ENCODE measurements around the gene FHIT.

The FHIT gene

GRCh38 chr3:59857589-59858346 is 1393.5 kb downstream of the FHIT start:
- Histone ChIP-seq H3K9ac (ENCODE audit: low read length) (no peak overlapping the region), H3K36me3 (ENCODE audit: control insufficient read depth, insufficient read depth, low read length) (no peaks in the 10 kb centered on the region), H3K27ac (ENCODE audit: low read depth, low read length) (no peak overlapping the region), H3K4me3 (ENCODE audit: low read length) (no peak overlapping the region), H3K4me1 (ENCODE audit: control insufficient read depth, insufficient read depth, low read length) (no peaks in the 10 kb centered on the region), H3K27me3 (ENCODE audit: control insufficient read depth, insufficient read depth, low read length) (no peaks in the 10 kb centered on the region)

DNA sequence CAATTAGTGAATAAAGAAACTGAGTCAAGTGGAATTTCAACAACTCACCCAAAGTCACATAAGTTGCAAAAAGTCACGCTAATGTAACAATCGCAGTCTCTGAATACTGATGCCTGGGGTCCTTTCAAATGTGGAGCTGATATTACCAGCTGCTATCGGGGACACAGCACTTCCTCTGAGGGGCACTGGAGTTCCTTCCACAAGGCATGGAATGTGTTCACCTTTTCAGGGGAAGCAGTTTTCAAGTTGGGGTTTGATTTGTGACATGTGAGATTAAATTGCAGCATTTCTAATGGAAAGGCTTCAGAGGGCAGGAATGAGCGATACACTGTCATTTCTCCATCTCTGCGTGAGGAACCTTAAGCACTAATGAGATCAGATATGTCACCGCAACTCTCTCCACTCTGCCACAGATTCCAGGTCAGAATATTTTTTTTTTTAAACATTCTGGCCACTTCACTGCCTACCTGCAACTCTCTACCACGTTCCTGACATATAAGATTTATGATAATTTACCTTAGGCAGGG is 1394.3 kb downstream of the FHIT start:
- no peak overlapping the region for H3K27ac ChIP-seq (ENCODE audit: low read depth, low read length)
- H3K36me3 ChIP-seq (ENCODE audit: control insufficient read depth, insufficient read depth, low read length) = no peaks in the 10 kb centered on the region
- H3K27me3 ChIP-seq (ENCODE audit: control insufficient read depth, insufficient read depth, low read length) = no peaks in the 10 kb centered on the region
- H3K9ac ChIP-seq (ENCODE audit: low read length) = no peak overlapping the region
- no peak overlapping the region for H3K4me3 ChIP-seq (ENCODE audit: low read length)
- H3K4me1 ChIP-seq (ENCODE audit: control insufficient read depth, insufficient read depth, low read length) = no peaks in the 10 kb centered on the region

DNA sequence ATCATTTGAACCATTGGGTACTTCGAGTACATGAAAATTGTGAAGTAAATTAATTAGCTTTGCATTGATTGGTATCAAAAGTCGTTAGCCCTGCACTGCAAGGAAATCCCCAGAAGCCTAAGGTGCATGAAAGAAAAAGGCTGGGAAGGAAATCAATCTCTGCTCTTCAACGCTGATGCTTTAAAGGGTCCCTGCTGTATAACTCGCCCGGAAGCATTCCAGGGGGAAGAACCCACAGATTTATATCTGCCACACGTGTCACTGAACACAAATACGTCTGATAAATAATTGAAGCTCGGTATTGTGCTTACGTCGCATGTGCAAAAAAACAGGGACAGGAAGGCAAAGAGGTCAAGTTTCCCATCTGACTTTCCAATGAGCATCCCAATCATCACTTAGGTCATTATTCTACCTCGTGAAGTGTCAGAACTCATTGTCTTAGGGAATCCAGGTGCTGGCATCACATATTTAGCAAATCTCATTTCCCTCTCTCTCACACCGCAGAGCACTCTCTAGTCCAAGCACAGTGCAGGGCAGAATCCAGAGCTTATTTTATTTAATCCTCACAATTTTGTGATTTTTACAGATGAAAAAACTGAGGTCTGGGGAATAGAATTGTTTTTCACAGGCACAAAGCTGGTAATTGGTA is 1397.1 kb downstream of the FHIT start:
- no peak overlapping the region for H3K9ac ChIP-seq (ENCODE audit: low read length)
- H3K27me3 ChIP-seq (ENCODE audit: control insufficient read depth, insufficient read depth, low read length) = no peaks in the 10 kb centered on the region
- H3K27ac ChIP-seq (ENCODE audit: low read depth, low read length) = no peak overlapping the region
- H3K36me3 ChIP-seq (ENCODE audit: control insufficient read depth, insufficient read depth, low read length) = no peaks in the 10 kb centered on the region
- H3K4me1 ChIP-seq (ENCODE audit: control insufficient read depth, insufficient read depth, low read length) = no peaks in the 10 kb centered on the region
- H3K4me3 ChIP-seq (ENCODE audit: low read length) = no peak overlapping the region

DNA sequence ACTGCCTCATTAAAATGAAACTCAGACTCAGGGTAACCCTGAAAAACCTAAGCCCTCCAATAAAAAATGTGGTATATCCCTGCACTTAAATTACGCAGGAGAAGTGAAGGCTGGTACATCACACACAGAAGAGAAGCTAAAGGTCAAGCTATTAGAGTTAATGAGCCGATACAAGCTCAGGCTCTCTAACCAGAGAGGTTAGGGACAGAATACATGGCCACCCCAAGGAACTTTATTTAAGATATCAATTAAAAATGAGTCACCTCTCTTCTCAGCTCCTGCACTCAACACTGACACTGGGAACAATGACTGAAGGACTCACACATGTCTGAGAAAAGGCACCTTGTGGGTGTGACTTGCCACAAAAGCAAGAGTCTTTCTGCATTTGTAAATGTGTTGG is 1400.8 kb downstream of the FHIT start:
- no peak overlapping the region for H3K4me3 ChIP-seq (ENCODE audit: low read length)
- H3K4me1 ChIP-seq (ENCODE audit: control insufficient read depth, insufficient read depth, low read length) = no peaks in the 10 kb centered on the region
- no peaks in the 10 kb centered on the region for H3K27me3 ChIP-seq (ENCODE audit: control insufficient read depth, insufficient read depth, low read length)
- H3K36me3 ChIP-seq (ENCODE audit: control insufficient read depth, insufficient read depth, low read length) = no peaks in the 10 kb centered on the region
- H3K9ac ChIP-seq (ENCODE audit: low read length) = no peak overlapping the region
- H3K27ac ChIP-seq (ENCODE audit: low read depth, low read length) = no peak overlapping the region

DNA sequence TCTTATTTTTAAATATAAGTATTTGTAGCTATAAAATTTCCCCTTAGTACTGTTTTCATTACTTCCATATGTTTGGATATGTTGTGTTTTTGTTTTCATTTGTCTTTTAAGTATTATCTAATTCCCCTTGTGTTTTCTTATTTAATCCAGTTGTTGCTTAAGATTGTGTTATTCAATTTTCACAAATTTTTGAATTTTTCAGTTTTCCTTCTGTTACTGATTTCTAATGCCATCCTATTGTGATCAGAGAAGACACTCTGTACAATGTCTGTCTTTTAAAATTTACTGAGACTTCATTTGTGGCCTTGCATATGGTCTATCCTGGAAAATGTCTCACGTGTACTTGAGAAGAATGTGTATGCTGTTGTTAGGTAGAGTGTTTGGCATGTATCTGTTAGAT is 1405.9 kb downstream of the FHIT start:
- Histone ChIP-seq H3K4me1 (ENCODE audit: control insufficient read depth, insufficient read depth, low read length) (no peaks in the 10 kb centered on the region), H3K36me3 (ENCODE audit: control insufficient read depth, insufficient read depth, low read length) (no peaks in the 10 kb centered on the region), H3K27me3 (ENCODE audit: control insufficient read depth, insufficient read depth, low read length) (no peaks in the 10 kb centered on the region), H3K9ac (ENCODE audit: low read length) (no peak overlapping the region), H3K27ac (ENCODE audit: low read depth, low read length) (no peak overlapping the region), H3K4me3 (ENCODE audit: low read length) (no peak overlapping the region)

GRCh38 chr3:59843821-59844220 is 1407.4 kb downstream of the FHIT start:
- Histone ChIP-seq H3K4me3 (ENCODE audit: low read length) (no peak overlapping the region), H3K27ac (ENCODE audit: low read depth, low read length) (no peak overlapping the region), H3K4me1 (ENCODE audit: control insufficient read depth, insufficient read depth, low read length) (no peaks in the 10 kb centered on the region), H3K36me3 (ENCODE audit: control insufficient read depth, insufficient read depth, low read length) (no peaks in the 10 kb centered on the region), H3K9ac (ENCODE audit: low read length) (no peak overlapping the region), H3K27me3 (ENCODE audit: control insufficient read depth, insufficient read depth, low read length) (no peaks in the 10 kb centered on the region)

- Histone ChIP-seq H3K9ac (ENCODE audit: low read length) (no peak overlapping the region), H3K36me3 (ENCODE audit: control insufficient read depth, insufficient read depth, low read length) (no peaks in the 10 kb centered on the region), H3K27me3 (ENCODE audit: control insufficient read depth, insufficient read depth, low read length) (no peaks in the 10 kb centered on the region), H3K27ac (ENCODE audit: low read depth, low read length) (no peak overlapping the region), H3K4me3 (ENCODE audit: low read length) (no peak overlapping the region), H3K4me1 (ENCODE audit: control insufficient read depth, insufficient read depth, low read length) (no peaks in the 10 kb centered on the region)
These were observed 1411.3 kb downstream of the FHIT start for GRCh38 chr3:59839810-59840515.

GRCh38 chr3:59839283-59839682 is 1412.0 kb downstream of the FHIT start:
- H3K27me3 ChIP-seq (ENCODE audit: control insufficient read depth, insufficient read depth, low read length) = no peaks in the 10 kb centered on the region
- no peaks in the 10 kb centered on the region for H3K4me1 ChIP-seq (ENCODE audit: control insufficient read depth, insufficient read depth, low read length)
- no peak overlapping the region for H3K4me3 ChIP-seq (ENCODE audit: low read length)
- H3K27ac ChIP-seq (ENCODE audit: low read depth, low read length) = no peak overlapping the region
- H3K36me3 ChIP-seq (ENCODE audit: control insufficient read depth, insufficient read depth, low read length) = no peaks in the 10 kb centered on the region
- no peak overlapping the region for H3K9ac ChIP-seq (ENCODE audit: low read length)

DNA sequence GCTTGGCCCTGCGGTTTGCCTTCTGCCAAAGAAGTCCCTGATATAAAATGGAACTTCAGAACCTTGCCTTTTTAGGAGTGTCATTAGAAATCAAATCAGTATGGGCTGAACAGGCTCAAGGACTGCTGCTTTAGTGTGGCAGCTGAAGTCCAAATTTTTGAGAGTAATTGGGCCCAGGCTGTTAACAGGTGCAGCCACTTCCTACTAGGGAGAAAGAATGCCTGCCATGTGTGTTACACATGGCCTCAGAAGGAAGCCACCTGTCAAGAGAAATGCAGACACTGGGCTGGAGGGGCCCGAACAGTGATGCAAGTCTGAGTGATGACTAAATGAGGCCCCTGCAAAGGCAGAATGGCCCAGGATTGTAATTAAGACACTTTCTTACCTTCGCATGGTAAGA is 1414.7 kb downstream of the FHIT start:
- H3K36me3 ChIP-seq (ENCODE audit: control insufficient read depth, insufficient read depth, low read length) = no peaks in the 10 kb centered on the region
- no peak overlapping the region for H3K4me3 ChIP-seq (ENCODE audit: low read length)
- no peak overlapping the region for H3K27ac ChIP-seq (ENCODE audit: low read depth, low read length)

GRCh38 chr3:59832702-59833101 is 1418.5 kb downstream of the FHIT start:
- H3K4me3 ChIP-seq (ENCODE audit: low read length) = no peak overlapping the region
- no peak overlapping the region for H3K9ac ChIP-seq (ENCODE audit: low read length)
- H3K4me1 ChIP-seq (ENCODE audit: control insufficient read depth, insufficient read depth, low read length) = no peaks in the 10 kb centered on the region
- H3K27ac ChIP-seq (ENCODE audit: low read depth, low read length) = no peak overlapping the region
- no peaks in the 10 kb centered on the region for H3K36me3 ChIP-seq (ENCODE audit: control insufficient read depth, insufficient read depth, low read length)
- no peaks in the 10 kb centered on the region for H3K27me3 ChIP-seq (ENCODE audit: control insufficient read depth, insufficient read depth, low read length)

More for the DNA sequence above, 1414.7 kb downstream of the FHIT start:
- Histone ChIP-seq H3K9ac (ENCODE audit: low read length) (no peak overlapping the region), H3K27me3 (ENCODE audit: control insufficient read depth, insufficient read depth, low read length) (no peaks in the 10 kb centered on the region), H3K4me1 (ENCODE audit: control insufficient read depth, insufficient read depth, low read length) (no peaks in the 10 kb centered on the region)

DNA sequence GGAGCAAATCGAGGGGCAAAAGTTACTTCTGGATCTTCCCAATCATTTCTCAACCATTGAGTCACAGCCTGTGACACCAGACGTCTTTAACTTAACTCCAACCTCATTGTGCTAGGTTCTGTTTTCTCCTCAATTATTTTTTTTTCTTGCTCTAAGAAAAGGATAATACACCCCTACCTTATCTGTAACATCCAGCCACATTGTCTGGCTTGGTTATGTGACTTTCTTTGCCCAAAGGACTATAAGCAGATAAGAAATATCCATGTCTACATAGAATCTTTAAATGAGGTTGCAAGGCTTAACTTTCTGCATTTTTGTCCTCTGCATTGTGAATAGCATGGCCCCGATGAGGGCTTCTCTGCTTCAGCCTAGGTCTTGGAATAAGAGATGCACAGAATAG is 1419.0 kb downstream of the FHIT start:
- H3K27me3 ChIP-seq (ENCODE audit: control insufficient read depth, insufficient read depth, low read length) = no peaks in the 10 kb centered on the region
- no peaks in the 10 kb centered on the region for H3K36me3 ChIP-seq (ENCODE audit: control insufficient read depth, insufficient read depth, low read length)
- no peak overlapping the region for H3K9ac ChIP-seq (ENCODE audit: low read length)
- H3K4me1 ChIP-seq (ENCODE audit: control insufficient read depth, insufficient read depth, low read length) = no peaks in the 10 kb centered on the region
- no peak overlapping the region for H3K27ac ChIP-seq (ENCODE audit: low read depth, low read length)
- no peak overlapping the region for H3K4me3 ChIP-seq (ENCODE audit: low read length)

DNA sequence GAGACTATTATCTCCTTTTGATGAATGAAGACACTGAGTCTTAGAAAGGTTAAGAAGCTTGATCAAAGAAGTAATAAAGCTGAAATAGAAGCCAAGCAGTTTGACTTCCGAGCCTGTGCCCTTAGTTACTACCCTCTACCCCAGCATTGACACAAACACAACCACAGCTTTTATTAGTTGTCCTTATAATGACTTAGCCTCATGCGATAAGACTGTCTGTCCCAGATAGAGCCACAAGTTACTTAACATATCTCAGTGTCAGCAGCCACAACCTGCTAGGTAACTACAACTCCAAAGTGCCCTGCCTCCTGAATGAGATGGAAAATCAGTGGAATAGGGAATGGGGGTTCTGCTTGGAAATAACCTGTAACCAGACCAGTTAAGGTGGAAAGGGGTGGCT is 1419.9 kb downstream of the FHIT start:
- Histone ChIP-seq H3K9ac (ENCODE audit: low read length) (no peak overlapping the region), H3K4me3 (ENCODE audit: low read length) (no peak overlapping the region), H3K4me1 (ENCODE audit: control insufficient read depth, insufficient read depth, low read length) (no peaks in the 10 kb centered on the region), H3K27ac (ENCODE audit: low read depth, low read length) (no peak overlapping the region), H3K36me3 (ENCODE audit: control insufficient read depth, insufficient read depth, low read length) (no peaks in the 10 kb centered on the region), H3K27me3 (ENCODE audit: control insufficient read depth, insufficient read depth, low read length) (no peaks in the 10 kb centered on the region)

Measured in rectal smooth muscle tissue (tissue), 1 donor.